Measurements from ENCODE around the gene HOXA6. TPM values are rescaled to one million over a fixed set of nuclear protein-coding genes. Genes with fewer than 3 reads are reported as not detected.

Gene HOXA6
- total and polyA plus RNA-seq, 9 donors: 4.2 to 10.5 (median 5.6) TPM

DNA sequence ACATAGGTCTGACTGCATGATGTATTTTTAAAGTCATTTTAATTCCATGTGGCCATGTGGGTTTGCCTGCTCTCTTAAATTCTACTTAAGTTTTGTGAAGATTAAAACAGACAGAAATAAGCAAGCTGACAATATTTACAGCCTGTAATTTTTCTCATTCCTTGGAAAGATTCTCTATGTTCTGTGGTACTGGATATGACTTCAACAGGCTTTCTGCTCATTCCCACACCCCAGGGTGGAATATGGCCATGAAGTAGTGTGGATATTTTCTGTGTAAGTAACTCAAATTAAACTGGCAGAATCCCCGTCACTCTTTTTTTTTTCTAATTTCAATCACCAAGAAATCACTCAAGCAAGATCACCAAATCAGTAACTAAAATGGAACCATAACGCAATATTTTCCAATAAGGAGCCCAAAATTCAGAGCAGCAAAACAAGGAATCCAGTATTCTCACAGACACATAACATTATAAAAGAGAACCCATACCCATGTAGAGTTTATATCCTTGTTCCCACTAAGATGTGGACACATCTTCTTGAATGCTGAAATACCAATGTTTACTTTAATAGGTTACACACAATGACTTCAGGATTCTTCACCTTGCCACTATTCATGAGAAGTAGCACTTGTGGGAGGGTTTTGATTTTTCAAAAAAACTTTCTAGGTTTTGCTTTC, 9.8 kb downstream of the HOXA6 start:
- Histone ChIP-seq H3K36me3 (ENCODE audit: control insufficient read depth, insufficient read depth, low read length) (peaks cover 19% of the 10 kb centered on the region), H3K4me3 (ENCODE audit: low read length) (no peak overlapping the region), H3K4me1 (ENCODE audit: control insufficient read depth, insufficient read depth, low read length) (peaks cover 43% of the 10 kb centered on the region), H3K27ac (ENCODE audit: low read length) (peak overlapping the region; percentile 83), H3K27me3 (ENCODE audit: control insufficient read depth, insufficient read depth, low read length) (peaks cover 10% of the 10 kb centered on the region), H3K9me3 (replicated peaks; ENCODE audit: control insufficient read depth, low read depth, low read length) (no peaks in the 10 kb centered on the region)
- no CpG with 5 or more reads among the region's 2 CpGs for WGBS (ENCODE audit: insufficient coverage)
- peak; percentile 56 for DNase-seq

GRCh38 chr7:27134392-27134791, 13.2 kb downstream of the HOXA6 start:
- Histone ChIP-seq H3K27me3 (ENCODE audit: control insufficient read depth, insufficient read depth, low read length) (peaks cover 9% of the 10 kb centered on the region), H3K9me3 (replicated peaks; ENCODE audit: control insufficient read depth, low read depth, low read length) (no peaks in the 10 kb centered on the region), H3K4me1 (ENCODE audit: control insufficient read depth, insufficient read depth, low read length) (peaks cover 48% of the 10 kb centered on the region), H3K4me3 (ENCODE audit: low read length) (no peak overlapping the region), H3K27ac (ENCODE audit: low read length) (no peak overlapping the region), H3K36me3 (ENCODE audit: control insufficient read depth, insufficient read depth, low read length) (peaks cover 4% of the 10 kb centered on the region)
- peak; percentile 89 for DNase-seq
- 42% methylated on average over 2 of the region's 2 CpGs for WGBS (ENCODE audit: insufficient coverage)

DNA sequence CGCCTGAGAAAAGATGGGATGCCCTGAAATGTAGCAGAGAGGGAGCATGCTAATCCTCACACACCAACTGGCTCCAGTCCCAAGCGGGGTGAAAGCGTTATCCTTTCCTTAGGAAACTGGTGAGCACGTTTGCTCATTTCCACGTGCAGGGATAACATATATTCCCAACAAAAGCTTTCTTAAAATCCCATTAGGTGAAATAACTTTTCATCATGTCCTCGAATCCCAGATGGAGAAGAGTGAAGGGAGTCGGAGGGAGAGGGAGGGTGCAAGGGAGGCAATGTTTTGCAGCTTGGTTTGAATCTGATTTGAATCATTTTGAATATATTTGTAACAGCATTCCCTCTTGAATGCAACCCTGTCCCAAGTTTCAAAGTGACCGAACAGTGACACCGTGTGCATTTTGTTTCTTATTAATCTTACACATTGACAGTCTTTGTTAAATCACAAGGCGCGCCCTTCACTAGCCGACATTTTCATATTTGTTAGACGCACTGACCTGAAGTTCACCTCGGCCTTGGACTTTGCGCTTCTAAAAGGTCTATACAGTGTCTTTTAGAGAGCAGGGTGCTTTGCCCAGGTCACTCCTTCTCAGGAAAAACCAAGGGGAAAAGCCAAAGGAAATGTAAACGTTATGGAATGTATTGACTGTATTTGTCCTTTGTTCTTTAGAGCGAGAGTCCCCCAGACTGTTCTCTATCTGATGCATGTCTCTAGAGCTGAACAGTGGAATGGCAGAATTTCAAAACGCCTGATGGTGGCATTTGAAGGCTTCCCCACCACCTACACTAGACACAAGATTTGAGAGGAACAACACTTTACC, 14.0 kb downstream of the HOXA6 start:
- DNase-seq: no peak
- Histone ChIP-seq H3K9me3 (replicated peaks; ENCODE audit: control insufficient read depth, low read depth, low read length) (no peaks in the 10 kb centered on the region), H3K4me1 (ENCODE audit: control insufficient read depth, insufficient read depth, low read length) (peaks cover 49% of the 10 kb centered on the region), H3K27ac (ENCODE audit: low read length) (peak overlapping the region; percentile 6), H3K36me3 (ENCODE audit: control insufficient read depth, insufficient read depth, low read length) (peaks cover 6% of the 10 kb centered on the region), H3K4me3 (ENCODE audit: low read length) (no peak overlapping the region), H3K27me3 (ENCODE audit: control insufficient read depth, insufficient read depth, low read length) (peaks cover 7% of the 10 kb centered on the region)
- WGBS (ENCODE audit: insufficient coverage): 64% methylated on average over 3 of the region's 18 CpGs

- H3K27me3 ChIP-seq (ENCODE audit: control insufficient read depth, insufficient read depth, low read length): peaks cover 7% of the 10 kb centered on the region
- 64% methylated on average over 3 of the region's 6 CpGs for WGBS (ENCODE audit: insufficient coverage)
These were observed 14.6 kb downstream of the HOXA6 start for GRCh38 chr7:27132978-27133377.

GRCh38 chr7:27132214-27132613, 15.4 kb downstream of the HOXA6 start:
- Histone ChIP-seq H3K4me1 (ENCODE audit: control insufficient read depth, insufficient read depth, low read length) (peaks cover 56% of the 10 kb centered on the region), H3K27me3 (ENCODE audit: control insufficient read depth, insufficient read depth, low read length) (peaks cover 7% of the 10 kb centered on the region), H3K27ac (ENCODE audit: low read length) (no peak overlapping the region), H3K4me3 (ENCODE audit: low read length) (no peak overlapping the region), H3K9me3 (replicated peaks; ENCODE audit: control insufficient read depth, low read depth, low read length) (no peaks in the 10 kb centered on the region), H3K36me3 (ENCODE audit: control insufficient read depth, insufficient read depth, low read length) (peaks cover 6% of the 10 kb centered on the region)
- no CpG with 5 or more reads among the region's 2 CpGs for WGBS (ENCODE audit: insufficient coverage)
- DNase-seq: no peak

More at GRCh38 chr7:27132978-27133377, 14.6 kb downstream of the HOXA6 start:
- Histone ChIP-seq H3K27ac (ENCODE audit: low read length) (no peak overlapping the region), H3K36me3 (ENCODE audit: control insufficient read depth, insufficient read depth, low read length) (peaks cover 6% of the 10 kb centered on the region), H3K4me1 (ENCODE audit: control insufficient read depth, insufficient read depth, low read length) (peaks cover 51% of the 10 kb centered on the region), H3K4me3 (ENCODE audit: low read length) (no peak overlapping the region), H3K9me3 (replicated peaks; ENCODE audit: control insufficient read depth, low read depth, low read length) (no peaks in the 10 kb centered on the region)
- DNase-seq: no peak

DNA sequence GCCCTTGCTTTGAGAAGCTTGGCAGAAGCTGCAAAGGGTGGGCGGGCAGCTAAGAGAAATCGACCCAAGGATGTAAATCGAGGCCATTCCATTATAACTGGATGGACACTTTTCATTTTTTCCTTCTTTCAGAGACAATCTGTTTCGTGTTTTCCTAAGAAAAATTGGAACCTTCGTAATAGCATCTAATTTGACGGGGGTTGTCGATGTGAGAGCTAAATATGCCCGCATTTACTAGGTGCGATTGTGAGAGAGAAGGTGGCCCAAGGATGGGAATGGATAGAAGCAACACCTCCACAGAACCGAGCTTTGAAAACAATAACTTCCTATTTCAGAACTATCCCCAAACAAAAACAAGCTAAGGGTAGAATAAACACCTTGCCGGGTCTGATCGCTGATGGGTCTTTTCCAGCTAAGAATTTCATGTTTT, 16.2 kb downstream of the HOXA6 start:
- H3K27me3 ChIP-seq (ENCODE audit: control insufficient read depth, insufficient read depth, low read length): peaks cover 4% of the 10 kb centered on the region
- peak overlapping the region; percentile 91 for H3K27ac ChIP-seq (ENCODE audit: low read length)
- H3K36me3 ChIP-seq (ENCODE audit: control insufficient read depth, insufficient read depth, low read length): peaks cover 6% of the 10 kb centered on the region
- DNase-seq: no peak
- peaks cover 52% of the 10 kb centered on the region for H3K4me1 ChIP-seq (ENCODE audit: control insufficient read depth, insufficient read depth, low read length)
- no peaks in the 10 kb centered on the region for H3K9me3 ChIP-seq (replicated peaks; ENCODE audit: control insufficient read depth, low read depth, low read length)
- H3K4me3 ChIP-seq (ENCODE audit: low read length): peak overlapping the region; percentile 87
- WGBS (ENCODE audit: insufficient coverage): 20% methylated on average over 1 of the region's 12 CpGs

- Histone ChIP-seq H3K27ac (ENCODE audit: low read length) (peak within 1 kb of the TSS; percentile 91), H3K4me3 (ENCODE audit: low read length) (peak within 1 kb of the TSS; percentile 87), H3K9me3 (replicated peaks; ENCODE audit: control insufficient read depth, low read depth, low read length) (no peaks in the 10 kb centered on the region), H3K27me3 (ENCODE audit: control insufficient read depth, insufficient read depth, low read length) (peaks cover 4% of the 10 kb centered on the region), H3K4me1 (ENCODE audit: control insufficient read depth, insufficient read depth, low read length) (peaks cover 50% of the 10 kb centered on the region), H3K36me3 (ENCODE audit: control insufficient read depth, insufficient read depth, low read length) (peaks cover 4% of the 10 kb centered on the region)
- DNase-seq: peak; percentile 97
- 2% methylated on average over 52 of the region's 67 CpGs for WGBS (ENCODE audit: insufficient coverage)
These were observed 16.8 kb downstream of the HOXA6 start, which contains the start of gene HOXA4 for GRCh38 chr7:27130540-27131389. Gene HOXA4, minus strand, starts transcription at chr7:27130757. Its CDS starts 24 bp downstream, at chr7:27130733.

DNA sequence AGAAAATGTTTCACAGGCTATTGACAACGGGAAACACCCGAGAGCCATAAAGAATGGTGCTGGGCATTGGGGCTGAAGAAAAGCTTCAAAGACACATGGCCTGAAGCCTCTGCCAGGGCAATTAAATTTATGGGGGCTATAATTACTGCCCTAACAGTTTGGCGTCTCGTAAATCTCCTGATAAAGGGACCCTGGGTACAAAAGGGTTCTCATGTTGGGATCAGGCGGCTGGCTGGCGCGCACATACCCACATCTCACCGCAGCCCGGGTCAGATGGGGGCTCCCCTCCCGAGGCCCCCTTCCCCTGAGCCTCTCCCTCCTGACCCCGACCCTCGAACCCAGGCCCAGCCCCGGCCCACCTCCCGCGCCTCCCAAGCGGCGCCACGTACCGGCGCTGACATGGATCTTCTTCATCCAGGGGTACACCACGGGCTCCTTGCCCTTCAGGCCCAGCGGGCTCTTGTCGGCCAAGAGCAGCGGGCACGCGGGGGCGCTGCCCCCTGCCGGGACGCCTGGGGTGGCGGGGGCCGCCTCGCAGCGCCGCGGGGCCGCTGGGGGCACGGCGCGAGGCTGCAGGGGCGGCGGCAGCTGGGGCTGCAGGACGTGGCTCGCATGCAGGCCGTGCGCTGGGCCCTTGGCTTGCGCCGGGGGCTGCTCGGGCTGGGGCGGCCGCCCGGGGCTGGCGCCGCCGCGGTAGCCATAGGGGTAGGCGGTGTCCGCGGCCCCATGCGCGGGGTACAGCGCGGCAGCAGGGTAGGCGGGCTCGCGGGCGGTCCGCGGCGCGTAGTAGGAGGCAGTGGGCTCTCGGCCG, 17.6 kb downstream of the HOXA6 start:
- peaks cover 53% of the 10 kb centered on the region for H3K4me1 ChIP-seq (ENCODE audit: control insufficient read depth, insufficient read depth, low read length)
- peaks cover 4% of the 10 kb centered on the region for H3K36me3 ChIP-seq (ENCODE audit: control insufficient read depth, insufficient read depth, low read length)
- WGBS (ENCODE audit: insufficient coverage): 7% methylated on average over 70 of the region's 72 CpGs
- peak overlapping the region; percentile 54 for H3K4me3 ChIP-seq (ENCODE audit: low read length)
- H3K27me3 ChIP-seq (ENCODE audit: control insufficient read depth, insufficient read depth, low read length): peaks cover 4% of the 10 kb centered on the region
- H3K27ac ChIP-seq (ENCODE audit: low read length): peak overlapping the region; percentile 81
- H3K9me3 ChIP-seq (replicated peaks; ENCODE audit: control insufficient read depth, low read depth, low read length): no peaks in the 10 kb centered on the region
- peak; percentile 64 for DNase-seq
